ENCODE measurements around the gene PAPPA.

DNA sequence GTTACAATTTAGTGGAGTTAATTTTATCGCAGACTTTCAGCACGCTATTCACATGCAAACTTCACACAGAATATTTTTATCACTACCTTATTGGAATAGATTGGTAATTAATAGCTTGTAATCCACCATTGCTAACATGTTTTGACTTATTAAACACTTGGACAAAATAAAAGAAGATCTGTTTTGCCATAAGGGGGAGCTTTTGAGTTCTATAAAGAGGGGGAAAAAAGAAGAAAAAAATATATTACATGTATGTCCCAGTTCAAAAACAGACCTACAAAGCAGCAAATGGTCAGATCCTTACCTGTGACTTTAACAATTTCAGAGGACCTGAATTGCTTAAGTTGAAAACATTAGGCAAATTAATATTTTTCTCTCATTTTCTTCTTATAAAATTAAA, 1.2 kb upstream of the PAPPA start:
- TF ChIP-seq POLR2A (IDR thresholded peaks at IDR 0.05; ENCODE audit: low read depth) = no peak
- TF ChIP-seq, protein P1, sequence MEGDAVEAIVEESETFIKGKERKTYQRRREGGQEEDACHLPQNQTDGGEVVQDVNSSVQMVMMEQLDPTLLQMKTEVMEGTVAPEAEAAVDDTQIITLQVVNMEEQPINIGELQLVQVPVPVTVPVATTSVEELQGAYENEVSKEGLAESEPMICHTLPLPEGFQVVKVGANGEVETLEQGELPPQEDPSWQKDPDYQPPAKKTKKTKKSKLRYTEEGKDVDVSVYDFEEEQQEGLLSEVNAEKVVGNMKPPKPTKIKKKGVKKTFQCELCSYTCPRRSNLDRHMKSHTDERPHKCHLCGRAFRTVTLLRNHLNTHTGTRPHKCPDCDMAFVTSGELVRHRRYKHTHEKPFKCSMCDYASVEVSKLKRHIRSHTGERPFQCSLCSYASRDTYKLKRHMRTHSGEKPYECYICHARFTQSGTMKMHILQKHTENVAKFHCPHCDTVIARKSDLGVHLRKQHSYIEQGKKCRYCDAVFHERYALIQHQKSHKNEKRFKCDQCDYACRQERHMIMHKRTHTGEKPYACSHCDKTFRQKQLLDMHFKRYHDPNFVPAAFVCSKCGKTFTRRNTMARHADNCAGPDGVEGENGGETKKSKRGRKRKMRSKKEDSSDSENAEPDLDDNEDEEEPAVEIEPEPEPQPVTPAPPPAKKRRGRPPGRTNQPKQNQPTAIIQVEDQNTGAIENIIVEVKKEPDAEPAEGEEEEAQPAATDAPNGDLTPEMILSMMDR (IDR thresholded peaks at IDR 0.05) = peak in 1 of 3 experiments; percentile 21
- no peak for TF ChIP-seq EP300 (IDR thresholded peaks at IDR 0.05)

Data from esophagus muscularis mucosa (tissue), 4 donors.